H9 (cell line): ENCODE measurements around the gene SSUH2. TPM values are rescaled to one million over a fixed set of nuclear protein-coding genes. Genes with fewer than 3 reads are reported as not detected.

Experiments
- DNase-seq: peaks from one replicate; pipeline ENCODE4 v3.0.0-alpha.2; 2017
- H2AFZ ChIP-seq: one replicate; pipeline ENCODE4 v1.6.1; 2013; ENCODE audit warnings: mild to moderate bottlenecking, low read length, control low read depth, moderate library complexity
- H2AK5ac ChIP-seq: 2 replicates; pipeline ENCODE4 v1.6.1; 2013; ENCODE audit warnings: low read length, control low read depth, mixed read lengths; ENCODE audit not compliant: insufficient read length
- H2BK120ac ChIP-seq: one replicate; pipeline ENCODE4 v1.6.1; 2013; ENCODE audit warnings: low read depth, mild to moderate bottlenecking, low read length, control low read depth, inconsistent platforms; ENCODE audit not compliant: poor library complexity, severe bottlenecking
- H2BK12ac ChIP-seq: 2 replicates; pipeline ENCODE4 v1.6.1; 2013; ENCODE audit warnings: low read length, control low read depth, mixed read lengths, low read depth; ENCODE audit not compliant: insufficient read length
- H2BK15ac ChIP-seq: 2 replicates; pipeline ENCODE4 v1.6.1; 2013; ENCODE audit warnings: low read depth, low read length, control low read depth
- H2BK20ac ChIP-seq: one replicate; pipeline ENCODE4 v1.6.1; 2013; ENCODE audit warnings: low read depth, mild to moderate bottlenecking, low read length, control low read depth, inconsistent platforms; ENCODE audit not compliant: poor library complexity, severe bottlenecking
- H2BK5ac ChIP-seq: 2 replicates; pipeline ENCODE4 v1.6.1; 2013; ENCODE audit warnings: low read length, control low read depth, mixed read lengths; ENCODE audit not compliant: insufficient read length
- H3K14ac ChIP-seq: 2 replicates; pipeline ENCODE4 v1.6.1; 2013; ENCODE audit warnings: low read length, control low read depth; ENCODE audit not compliant: insufficient read depth
- H3K18ac ChIP-seq: 2 replicates; pipeline ENCODE4 v1.6.1; 2013; ENCODE audit warnings: low read depth, mild to moderate bottlenecking, mixed read lengths, low read length, control low read depth; ENCODE audit not compliant: insufficient read length
- H3K23ac ChIP-seq: 2 replicates; pipeline ENCODE4 v1.6.1; 2013; ENCODE audit warnings: low read length, control low read depth, mixed read lengths, low read depth; ENCODE audit not compliant: insufficient read length
- H3K23me2 ChIP-seq: 2 replicates; pipeline ENCODE4 v1.6.1; 2013; ENCODE audit warnings: low read depth, mild to moderate bottlenecking, mixed read lengths, low read length, control low read depth; ENCODE audit not compliant: insufficient read length, poor library complexity, severe bottlenecking
- H3K27ac ChIP-seq: 2 replicates; pipeline ENCODE4 v1.5.1; 2013; ENCODE audit warnings: low read length, control low read depth, mixed read lengths, low read depth; ENCODE audit not compliant: insufficient read length
- H3K27me3 ChIP-seq: 2 replicates; pipeline ENCODE4 v1.6.1; 2013; ENCODE audit warnings: low read length, control low read depth, inconsistent platforms; ENCODE audit not compliant: insufficient read depth
- H3K4ac ChIP-seq: 2 replicates; pipeline ENCODE4 v1.6.1; 2013; ENCODE audit warnings: low read depth, mild to moderate bottlenecking, control low read depth, inconsistent platforms, low read length, moderate library complexity
- H3K4me1 ChIP-seq: 2 replicates; pipeline ENCODE4 v1.6.1; 2013; ENCODE audit warnings: low read length, control low read depth, inconsistent platforms; ENCODE audit not compliant: insufficient read depth
- H3K4me2 ChIP-seq: 2 replicates; pipeline ENCODE4 v1.6.1; 2013; ENCODE audit warnings: low read length, control low read depth, mixed read lengths; ENCODE audit not compliant: insufficient read length, insufficient read depth
- H3K56ac ChIP-seq: 2 replicates; pipeline ENCODE4 v1.6.1; 2013; ENCODE audit warnings: low read depth, mild to moderate bottlenecking, mixed read lengths, low read length, control low read depth; ENCODE audit not compliant: insufficient read length
- H3K79me1 ChIP-seq: 2 replicates; pipeline ENCODE4 v1.6.1; 2013; ENCODE audit warnings: low read depth, mild to moderate bottlenecking, moderate library complexity, low read length, control low read depth, inconsistent platforms; ENCODE audit not compliant: insufficient read depth, poor library complexity, severe bottlenecking
- H3K79me2 ChIP-seq: 2 replicates; pipeline ENCODE4 v1.6.1; 2013; ENCODE audit warnings: low read length, control low read depth, inconsistent platforms; ENCODE audit not compliant: insufficient read depth
- H3K9ac ChIP-seq: 2 replicates; pipeline ENCODE4 v1.6.1; 2013; ENCODE audit warnings: low read length, control low read depth, mixed read lengths; ENCODE audit not compliant: insufficient read length; ENCODE audit errors: extremely low read depth
- H3K9me3 ChIP-seq: one replicate; pipeline ENCODE4 v1.6.1; 2013; ENCODE audit warnings: low read depth, low read length, inconsistent platforms; ENCODE audit not compliant: control insufficient read depth
- H3T11ph ChIP-seq: one replicate; pipeline ENCODE4 v1.6.1; 2013; ENCODE audit warnings: mild to moderate bottlenecking, low read length, control low read depth, inconsistent platforms
- H4K20me1 ChIP-seq: one replicate; pipeline ENCODE4 v1.6.1; 2013; ENCODE audit not compliant: control insufficient read depth, insufficient read length, insufficient read depth
- H4K5ac ChIP-seq: 2 replicates; pipeline ENCODE4 v1.6.1; 2013; ENCODE audit warnings: low read depth, mild to moderate bottlenecking, mixed read lengths, low read length, control low read depth; ENCODE audit not compliant: insufficient read length
- H4K8ac ChIP-seq: replicated peaks from 2 replicates; pipeline ENCODE4 v1.6.1; 2013; ENCODE audit warnings: low read length, control low read depth, mixed read lengths, low read depth; ENCODE audit not compliant: insufficient read length
- H4K91ac ChIP-seq: 2 replicates; pipeline ENCODE4 v1.6.1; 2013; ENCODE audit warnings: low read depth, mild to moderate bottlenecking, moderate library complexity, mixed read lengths, low read length, control low read depth; ENCODE audit not compliant: insufficient read length
- H3K27ac Mint-ChIP-seq, 3 experiments: 2 replicates in 2 of 3; 3 replicates in 1 of 3; pipeline ENCODE4 v1.8.0; 2020 to 2021; ENCODE audit warnings: mixed read lengths in 3 of 3, mild to moderate bottlenecking in 1 of 3, moderate library complexity in 1 of 3
- H3K27me3 Mint-ChIP-seq: 2 replicates; pipeline ENCODE4 v1.8.0; 2021; ENCODE audit warnings: low read depth, mild to moderate bottlenecking, moderate library complexity, mixed read lengths
- H3K36me3 Mint-ChIP-seq, 3 experiments: 2 replicates in 2 of 3; 3 replicates in 1 of 3; pipeline ENCODE4 v1.8.0; 2020 to 2021; ENCODE audit warnings: low read depth in 3 of 3, mixed read lengths in 3 of 3; ENCODE audit not compliant: insufficient read depth in 1 of 3
- H3K4me1 Mint-ChIP-seq, 2 experiments: 2 replicates each; pipeline ENCODE4 v1.8.0; 2020; ENCODE audit warnings: mixed read lengths in 2 of 2
- H3K4me3 Mint-ChIP-seq, 2 experiments: 2 replicates in 1 of 2; 3 replicates in 1 of 2; pipeline ENCODE4 v1.8.0; 2020 to 2021; ENCODE audit warnings: mild to moderate bottlenecking in 2 of 2, mixed read lengths in 2 of 2, moderate library complexity in 1 of 2
- H3K9me3 Mint-ChIP-seq, 2 experiments: 2 replicates in 1 of 2; 3 replicates in 1 of 2; pipeline ENCODE4 v1.8.0; 2020; ENCODE audit warnings: mild to moderate bottlenecking in 2 of 2, mixed read lengths in 2 of 2, moderate library complexity in 1 of 2
- WGBS: extraction: QIAGEN DNeasy Blood & Tissue Kit; methylation state at CpG from one replicate; pipeline ENCODE4 v1.1.7; 2013; ENCODE audit warnings: missing lambda C conversion rate, low lambda C conversion rate, mixed read lengths; ENCODE audit not compliant: insufficient read length; ENCODE audit errors: extremely low coverage; 5-methylcytosine and 5-hydroxymethylcytosine counted together
- total RNA-seq: library from RNA; stranded (reverse); gene quantifications from 2 replicates; pipeline ENCODE4 v1.2.1, GENCODE V29; 2021
- TF ChIP-seq, protein P1 (sequence below): fragments of 200-600 bp; sonication (generic); conservative IDR thresholded peaks from 3 replicates; pipeline ENCODE4 v1.8.0; 2021; ENCODE audit warnings: antibody characterized with exemption, mild to moderate bottlenecking

The SSUH2 gene
- total RNA-seq, 1 experiment from 2014 or later: 0.61 TPM

DNA sequence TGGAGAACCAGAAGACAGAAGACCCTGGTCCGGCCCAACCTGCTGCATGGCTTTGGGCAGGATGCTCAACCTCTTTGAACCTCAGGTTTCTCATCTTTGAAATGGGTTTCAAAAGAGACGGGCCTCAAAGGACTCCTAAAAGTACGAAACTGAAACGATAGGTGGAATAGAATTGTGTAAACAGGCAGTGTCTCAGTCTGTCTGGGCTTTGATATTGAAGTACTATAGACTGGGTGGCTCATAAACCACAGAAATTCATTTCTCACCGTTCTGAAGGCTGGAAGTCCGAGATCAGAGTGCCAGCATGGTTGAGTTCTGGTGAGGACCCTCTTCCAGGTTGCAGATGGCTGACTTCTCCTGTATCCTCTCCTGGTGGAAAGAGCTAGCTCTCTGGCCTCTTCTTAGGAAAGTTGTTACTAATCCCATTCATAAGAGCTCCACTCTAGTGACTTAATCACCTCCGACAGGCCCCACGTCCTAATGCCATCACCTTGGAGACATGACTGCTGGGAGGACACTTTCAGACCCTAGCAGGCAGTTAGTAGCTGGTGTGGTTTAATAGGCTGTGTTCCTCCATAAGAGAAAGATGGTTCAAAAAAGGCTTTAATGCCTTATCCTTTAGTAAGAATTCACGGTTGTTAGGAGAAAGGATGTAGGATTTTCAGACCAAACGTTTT lies 35.7 kb downstream of the SSUH2 start:
- no peak for DNase-seq

More for the DNA sequence above, 35.7 kb downstream of the SSUH2 start:
- Histone ChIP-seq H3K4me1 (no peaks in the 10 kb centered on the region), H3K14ac (no peak overlapping the region), H2AFZ (no peak overlapping the region), H3K4me2 (no peak overlapping the region), H2AK5ac (no peak overlapping the region), H3K79me2 (no peaks in the 10 kb centered on the region), H3K27ac (no peak overlapping the region), H3K79me1 (no peaks in the 10 kb centered on the region), H4K20me1 (no peaks in the 10 kb centered on the region), H2BK20ac (no peak overlapping the region), H2BK15ac (no peak overlapping the region), H3K9me3 (no peaks in the 10 kb centered on the region), H3K9ac (no peak overlapping the region), H2BK12ac (no peak overlapping the region), H3K4ac (no peak overlapping the region), H3K27me3 (no peaks in the 10 kb centered on the region), H3K23me2 (no peaks in the 10 kb centered on the region), H4K91ac (no peak overlapping the region), H3T11ph (no peak overlapping the region), H3K23ac (no peak overlapping the region), H4K8ac (no peak overlapping the region), H2BK120ac (no peak overlapping the region), H2BK5ac (no peak overlapping the region), H3K56ac (no peak overlapping the region), H4K5ac (no peak overlapping the region), H3K18ac (no peak overlapping the region)
- Mint-ChIP-seq H3K4me3 (no peak overlapping the region), H3K27ac (peak overlapping the region in 1 of 3 experiments; percentile 31; a peak in 1 of 7 replicates), H3K36me3 (peaks cover 0 to 6% (median 2%) of the 10 kb centered on the region in 3 experiments; a peak in 3 of 7 replicates), H3K9me3 (no peaks in the 10 kb centered on the region; a peak in 1 of 5 replicates), H3K27me3 (peaks cover 2% of the 10 kb centered on the region; the same call in 1 of the 2 replicates), H3K4me1 (peaks cover 16 to 20% of the 10 kb centered on the region in 2 experiments)
- WGBS: no CpG with 5 or more reads among the region's 10 CpGs
- TF ChIP-seq, protein P1, sequence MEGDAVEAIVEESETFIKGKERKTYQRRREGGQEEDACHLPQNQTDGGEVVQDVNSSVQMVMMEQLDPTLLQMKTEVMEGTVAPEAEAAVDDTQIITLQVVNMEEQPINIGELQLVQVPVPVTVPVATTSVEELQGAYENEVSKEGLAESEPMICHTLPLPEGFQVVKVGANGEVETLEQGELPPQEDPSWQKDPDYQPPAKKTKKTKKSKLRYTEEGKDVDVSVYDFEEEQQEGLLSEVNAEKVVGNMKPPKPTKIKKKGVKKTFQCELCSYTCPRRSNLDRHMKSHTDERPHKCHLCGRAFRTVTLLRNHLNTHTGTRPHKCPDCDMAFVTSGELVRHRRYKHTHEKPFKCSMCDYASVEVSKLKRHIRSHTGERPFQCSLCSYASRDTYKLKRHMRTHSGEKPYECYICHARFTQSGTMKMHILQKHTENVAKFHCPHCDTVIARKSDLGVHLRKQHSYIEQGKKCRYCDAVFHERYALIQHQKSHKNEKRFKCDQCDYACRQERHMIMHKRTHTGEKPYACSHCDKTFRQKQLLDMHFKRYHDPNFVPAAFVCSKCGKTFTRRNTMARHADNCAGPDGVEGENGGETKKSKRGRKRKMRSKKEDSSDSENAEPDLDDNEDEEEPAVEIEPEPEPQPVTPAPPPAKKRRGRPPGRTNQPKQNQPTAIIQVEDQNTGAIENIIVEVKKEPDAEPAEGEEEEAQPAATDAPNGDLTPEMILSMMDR: no peak
